ENCODE results near the gene LPP. TPM values are rescaled to one million over a fixed set of nuclear protein-coding genes. Genes with fewer than 3 reads are reported as not detected.

The LPP gene
- total RNA-seq, 4 donors from 2014 or later = 1,872 to 3,079 (median 2,300) TPM

DNA sequence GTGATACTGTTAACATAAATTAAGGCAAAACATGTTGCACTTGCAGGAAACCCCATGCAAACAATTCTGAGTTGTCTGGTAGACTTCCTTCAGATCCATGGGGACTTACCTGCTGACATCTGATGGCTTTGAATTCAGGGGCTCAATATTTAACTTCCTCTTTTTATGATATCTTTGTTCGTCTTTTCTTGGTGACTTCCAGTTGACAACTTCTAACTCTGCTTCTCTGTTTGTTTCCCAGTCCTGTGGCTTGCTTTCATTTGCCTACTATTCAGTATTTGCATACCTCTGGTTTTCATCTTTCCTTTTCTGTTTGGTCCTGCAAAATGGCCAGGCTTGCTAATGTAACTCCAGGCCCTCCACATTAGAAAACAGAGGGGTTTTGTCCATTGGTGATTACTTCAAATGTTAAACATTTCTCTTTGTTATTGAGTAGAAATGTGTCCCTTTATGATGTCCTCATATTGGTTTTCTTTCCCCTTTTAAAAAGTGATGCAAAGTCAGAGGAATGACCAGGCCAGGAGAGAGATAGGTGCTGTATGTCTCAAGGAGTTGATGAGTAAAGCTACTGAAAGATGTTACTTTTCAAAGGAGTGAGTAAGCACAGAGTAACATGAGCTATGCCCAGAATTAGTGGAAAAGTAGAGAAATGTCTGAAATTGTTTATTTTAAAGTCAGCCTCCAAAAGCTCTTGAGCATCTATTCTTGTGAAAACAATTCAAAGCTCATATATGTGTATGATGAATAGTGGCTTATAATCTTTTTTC, 335.9 kb downstream of the LPP start:
- intact Hi-C loops (cut with DNase I) = no loop called here
- 72% methylated on average over 1 of the region's 1 CpG for WGBS

DNA sequence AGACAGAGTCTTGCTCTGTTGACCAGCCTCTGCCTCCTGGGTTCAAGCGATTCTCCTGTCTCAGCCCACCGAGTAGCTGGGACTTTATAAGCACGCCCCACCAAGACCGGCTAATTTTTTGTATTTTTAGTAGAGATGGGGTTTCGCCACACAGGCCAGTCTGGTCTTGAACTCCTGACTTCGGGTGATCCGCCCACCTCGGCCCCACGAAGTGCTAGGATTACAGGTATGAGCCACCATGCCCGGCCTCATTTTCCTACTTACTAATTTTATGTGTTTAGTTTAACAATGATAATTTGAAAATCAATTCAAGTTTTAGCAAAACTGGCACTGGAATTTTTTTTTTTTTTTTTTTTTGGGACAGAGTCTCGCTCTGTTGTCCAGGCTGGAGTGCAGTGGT, 336.5 kb downstream of the LPP start:
- no peak for TF ChIP-seq POLR2AphosphoS5 (IDR thresholded peaks at IDR 0.05)
- no peak for TF ChIP-seq POLR2A (IDR thresholded peaks at IDR 0.05; ENCODE audit: low read depth)
- TF ChIP-seq, protein P1, sequence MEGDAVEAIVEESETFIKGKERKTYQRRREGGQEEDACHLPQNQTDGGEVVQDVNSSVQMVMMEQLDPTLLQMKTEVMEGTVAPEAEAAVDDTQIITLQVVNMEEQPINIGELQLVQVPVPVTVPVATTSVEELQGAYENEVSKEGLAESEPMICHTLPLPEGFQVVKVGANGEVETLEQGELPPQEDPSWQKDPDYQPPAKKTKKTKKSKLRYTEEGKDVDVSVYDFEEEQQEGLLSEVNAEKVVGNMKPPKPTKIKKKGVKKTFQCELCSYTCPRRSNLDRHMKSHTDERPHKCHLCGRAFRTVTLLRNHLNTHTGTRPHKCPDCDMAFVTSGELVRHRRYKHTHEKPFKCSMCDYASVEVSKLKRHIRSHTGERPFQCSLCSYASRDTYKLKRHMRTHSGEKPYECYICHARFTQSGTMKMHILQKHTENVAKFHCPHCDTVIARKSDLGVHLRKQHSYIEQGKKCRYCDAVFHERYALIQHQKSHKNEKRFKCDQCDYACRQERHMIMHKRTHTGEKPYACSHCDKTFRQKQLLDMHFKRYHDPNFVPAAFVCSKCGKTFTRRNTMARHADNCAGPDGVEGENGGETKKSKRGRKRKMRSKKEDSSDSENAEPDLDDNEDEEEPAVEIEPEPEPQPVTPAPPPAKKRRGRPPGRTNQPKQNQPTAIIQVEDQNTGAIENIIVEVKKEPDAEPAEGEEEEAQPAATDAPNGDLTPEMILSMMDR (IDR thresholded peaks at IDR 0.05) = no peak
- no peak for TF ChIP-seq EP300 (IDR thresholded peaks at IDR 0.05)

More for the DNA sequence above, 335.9 kb downstream of the LPP start:
- no peaks in the 10 kb centered on the region for H3K9me3 ChIP-seq
- H3K27ac ChIP-seq (replicated peaks in 1 of 4) = peak overlapping the region in 1 of 4 donors; percentile 15
- H3K4me1 ChIP-seq = peaks cover 9 to 82% (median 61%) of the 10 kb centered on the region in 4 donors
- H3K36me3 ChIP-seq = peaks cover 4 to 33% (median 7%) of the 10 kb centered on the region in 4 donors
- H3K27me3 ChIP-seq = no peaks in the 10 kb centered on the region
- no peak overlapping the region for H3K4me3 ChIP-seq
- no peak for DNase-seq (ENCODE audit: extremely low spot score)
- TF ChIP-seq, protein P1 (IDR thresholded peaks at IDR 0.05) = no peak
- no peak for TF ChIP-seq POLR2AphosphoS5 (IDR thresholded peaks at IDR 0.05)
- no peak for TF ChIP-seq POLR2A (IDR thresholded peaks at IDR 0.05; ENCODE audit: low read depth)
- TF ChIP-seq EP300 (IDR thresholded peaks at IDR 0.05) = no peak

DNA sequence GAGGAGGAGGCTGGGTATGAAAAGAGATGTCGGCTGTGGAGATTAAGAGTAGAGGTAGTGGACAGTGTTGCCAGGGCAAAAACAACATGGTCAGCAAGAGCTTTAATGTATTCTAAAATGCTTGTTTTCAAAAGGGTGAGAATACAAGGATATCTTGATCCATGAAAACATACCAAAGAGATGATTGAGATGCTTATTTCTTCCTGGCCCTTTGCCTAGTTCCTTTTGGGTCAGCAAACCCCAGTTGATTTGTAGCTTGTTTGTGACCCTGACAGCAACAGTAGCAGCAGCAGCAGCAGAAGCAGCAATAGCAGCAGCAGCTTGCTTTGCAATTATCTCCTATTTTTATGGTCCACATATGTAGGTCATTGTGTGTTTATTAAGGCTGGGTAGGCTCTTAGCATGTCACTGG, 337.3 kb downstream of the LPP start:
- intact Hi-C loops (cut with DNase I) = no loop called here
- peaks cover 0 to 31% (median 5%) of the 10 kb centered on the region in 4 donors for H3K36me3 ChIP-seq
- DNase-seq (ENCODE audit: extremely low spot score) = no peak
- no peak overlapping the region for H3K4me3 ChIP-seq
- peak overlapping the region; percentile 14 to 44 (median 26) for H3K27ac ChIP-seq (replicated peaks in 1 of 4)
- 89% methylated on average over 1 of the region's 1 CpG for WGBS
- TF ChIP-seq POLR2AphosphoS5 (IDR thresholded peaks at IDR 0.05) = no peak
- TF ChIP-seq POLR2A (IDR thresholded peaks at IDR 0.05; ENCODE audit: low read depth) = no peak
- no peak for TF ChIP-seq EP300 (IDR thresholded peaks at IDR 0.05)
- TF ChIP-seq, protein P1 (IDR thresholded peaks at IDR 0.05) = no peak
- no peaks in the 10 kb centered on the region for H3K27me3 ChIP-seq
- no peaks in the 10 kb centered on the region for H3K9me3 ChIP-seq
- peaks cover 9 to 82% (median 67%) of the 10 kb centered on the region in 4 donors for H3K4me1 ChIP-seq

More for the DNA sequence above, 336.5 kb downstream of the LPP start:
- no peak for DNase-seq (ENCODE audit: extremely low spot score)
- Histone ChIP-seq H3K4me1 (peaks cover 9 to 78% (median 62%) of the 10 kb centered on the region in 4 donors), H3K27me3 (no peaks in the 10 kb centered on the region), H3K27ac (replicated peaks in 1 of 4) (peak overlapping the region in 3 of 4 donors; percentile 14 to 18 (median 15)), H3K9me3 (no peaks in the 10 kb centered on the region), H3K36me3 (peaks cover 0 to 27% (median 5%) of the 10 kb centered on the region in 4 donors), H3K4me3 (no peak overlapping the region)
- intact Hi-C loops (cut with DNase I) = no loop called here
- WGBS = 97% methylated on average over 11 of the region's 11 CpGs

DNA sequence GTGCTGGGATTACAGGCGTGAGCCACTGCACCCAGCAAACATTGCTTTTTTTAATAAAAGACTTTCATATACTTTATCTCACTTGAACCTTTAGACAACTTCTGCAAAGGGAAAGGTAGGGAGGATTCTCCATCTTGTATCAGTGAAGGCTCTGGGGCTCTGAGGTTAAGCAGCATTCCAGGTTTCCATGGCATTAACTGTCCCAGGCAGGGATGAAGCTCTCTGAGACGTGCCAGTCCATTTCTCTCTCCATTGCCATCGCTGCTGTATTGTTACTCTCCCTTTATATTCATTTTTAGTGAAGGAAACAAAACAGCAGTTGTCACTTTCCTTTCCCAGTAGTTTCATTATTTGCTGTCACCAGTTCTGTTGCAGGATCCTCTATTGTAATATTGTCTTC, 342.4 kb downstream of the LPP start:
- DNase-seq (ENCODE audit: extremely low spot score) = no peak
- Histone ChIP-seq H3K27me3 (no peaks in the 10 kb centered on the region), H3K4me1 (peaks cover 3 to 64% (median 51%) of the 10 kb centered on the region in 4 donors), H3K36me3 (peaks cover 0 to 23% (median 0%) of the 10 kb centered on the region in 4 donors), H3K27ac (replicated peaks in 1 of 4) (no peak overlapping the region), H3K4me3 (no peak overlapping the region), H3K9me3 (no peaks in the 10 kb centered on the region)
- TF ChIP-seq, protein P1 (IDR thresholded peaks at IDR 0.05) = no peak
- TF ChIP-seq EP300 (IDR thresholded peaks at IDR 0.05) = no peak
- no peak for TF ChIP-seq POLR2AphosphoS5 (IDR thresholded peaks at IDR 0.05)
- no peak for TF ChIP-seq POLR2A (IDR thresholded peaks at IDR 0.05; ENCODE audit: low read depth)
- WGBS = 80% methylated on average over 3 of the region's 3 CpGs
- intact Hi-C loops (cut with DNase I) = no loop called here
